Measurements from ENCODE around the gene DBNL. TPM values are rescaled to one million over a fixed set of nuclear protein-coding genes. Genes with fewer than 3 reads are reported as not detected.

The DBNL gene
- total RNA-seq, 4 donors from 2014 or later, result 92.2 to 132 (median 124) TPM

GRCh38 chr7:44078521-44078920 lies 34.0 kb downstream of the DBNL start:
- TF ChIP-seq CTCF (IDR thresholded peaks at IDR 0.05) (no peak), POLR2AphosphoS5 (IDR thresholded peaks at IDR 0.05) (no peak), POLR2A (IDR thresholded peaks at IDR 0.05) (no peak), EP300 (IDR thresholded peaks at IDR 0.05) (no peak)
- H3K36me3 ChIP-seq, result peaks cover 0 to 74% of the 10 kb centered on the region in 2 donors
- peaks cover 0 to 61% (median 15%) of the 10 kb centered on the region in 3 donors for H3K4me1 ChIP-seq
- no peak overlapping the region for H3K4me3 ChIP-seq
- no peaks in the 10 kb centered on the region for H3K9me3 ChIP-seq
- ATAC-seq, result no peak
- 42 to 57% methylated on average over 1 to 2 of the region's 8 CpGs for WGBS, 2 donors (ENCODE audit: low coverage in 1 of 2)
- peak overlapping the region in 2 of 4 donors; percentile 28 to 36 for H3K27ac ChIP-seq
- H3K27me3 ChIP-seq, result no peaks in the 10 kb centered on the region

- TF ChIP-seq CTCF (IDR thresholded peaks at IDR 0.05) (no peak), EP300 (IDR thresholded peaks at IDR 0.05) (no peak), POLR2A (IDR thresholded peaks at IDR 0.05) (no peak), POLR2AphosphoS5 (IDR thresholded peaks at IDR 0.05) (no peak)
- Histone ChIP-seq H3K9me3 (no peaks in the 10 kb centered on the region), H3K36me3 (peaks cover 0 to 65% of the 10 kb centered on the region in 2 donors), H3K4me1 (peaks cover 0 to 61% (median 17%) of the 10 kb centered on the region in 3 donors), H3K27ac (peak overlapping the region in 2 of 4 donors; percentile 25 to 36), H3K27me3 (no peaks in the 10 kb centered on the region), H3K4me3 (no peak overlapping the region)
- WGBS, 2 donors (ENCODE audit: low coverage in 1 of 2), result 100% methylated on average over 5 of the region's 11 CpGs; no CpG with 5 or more reads in 1 of the 2 donors
- no peak for ATAC-seq
These were observed 35.0 kb downstream of the DBNL start for GRCh38 chr7:44079331-44080021.

- Histone ChIP-seq H3K4me1 (peaks cover 0 to 66% (median 17%) of the 10 kb centered on the region in 3 donors), H3K27ac (peak overlapping the region in 3 of 4 donors; percentile 20 to 94 (median 88)), H3K27me3 (no peaks in the 10 kb centered on the region), H3K4me3 (no peak overlapping the region), H3K9me3 (no peaks in the 10 kb centered on the region), H3K36me3 (peaks cover 0 to 59% of the 10 kb centered on the region in 2 donors)
- ATAC-seq, result no peak
- TF ChIP-seq CTCF (IDR thresholded peaks at IDR 0.05) (no peak), EP300 (IDR thresholded peaks at IDR 0.05) (no peak), POLR2AphosphoS5 (IDR thresholded peaks at IDR 0.05) (no peak), POLR2A (IDR thresholded peaks at IDR 0.05) (no peak)
- WGBS, 2 donors (ENCODE audit: low coverage in 1 of 2), result 80 to 100% methylated on average over 1 to 2 of the region's 5 CpGs
These were observed 35.6 kb downstream of the DBNL start for GRCh38 chr7:44080118-44080517.

- peaks cover 0 to 66% (median 17%) of the 10 kb centered on the region in 3 donors for H3K4me1 ChIP-seq
- peaks cover 0 to 52% of the 10 kb centered on the region in 2 donors for H3K36me3 ChIP-seq
- ATAC-seq, result no peak
These were observed 36.3 kb downstream of the DBNL start for GRCh38 chr7:44080686-44081265.

More at GRCh38 chr7:44080686-44081265, 36.3 kb downstream of the DBNL start:
- H3K9me3 ChIP-seq, result no peaks in the 10 kb centered on the region
- H3K4me3 ChIP-seq, result no peak overlapping the region
- H3K27ac ChIP-seq, result peak overlapping the region in 3 of 4 donors; percentile 52 to 94 (median 88)
- no peaks in the 10 kb centered on the region for H3K27me3 ChIP-seq
- WGBS, 2 donors (ENCODE audit: low coverage in 1 of 2), result no CpG with 5 or more reads among the region's 11 CpGs
- TF ChIP-seq POLR2AphosphoS5 (IDR thresholded peaks at IDR 0.05), result no peak
- no peak for TF ChIP-seq CTCF (IDR thresholded peaks at IDR 0.05)
